ENCODE results near the gene CLNK. TPM values are rescaled to one million over a fixed set of nuclear protein-coding genes. Genes with fewer than 3 reads are reported as not detected.

The CLNK gene
- total RNA-seq, 1 experiment from 2014 or later, result not detected

DNA sequence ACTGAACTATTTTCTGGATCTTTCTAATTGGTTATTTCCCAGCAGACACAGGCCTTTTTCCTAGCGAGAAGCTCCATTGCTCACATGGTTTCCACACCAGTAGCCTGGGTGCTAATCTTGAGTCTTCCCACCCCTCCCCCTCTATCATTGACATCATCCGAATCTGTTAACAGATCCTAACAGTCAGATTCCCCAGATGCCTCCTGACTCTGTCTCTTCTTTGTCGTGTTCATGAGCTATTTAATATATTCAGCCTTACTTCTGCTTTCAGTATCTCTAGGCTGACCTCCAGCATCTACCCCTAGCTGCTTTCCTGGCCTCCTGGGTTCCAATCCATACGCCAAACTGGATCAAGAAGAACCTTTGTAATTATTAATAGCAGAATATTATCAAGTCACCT lies 85.0 kb downstream of the CLNK start:
- no peak overlapping the region for H3K9ac ChIP-seq (ENCODE audit: low read length)
- H3K9me2 ChIP-seq (replicated peaks; ENCODE audit: insufficient read depth, low read length), result no peaks in the 10 kb centered on the region
- H3K27me3 ChIP-seq (ENCODE audit: low read length), result no peaks in the 10 kb centered on the region
- DNase-seq, result no peak
- no peak overlapping the region for H3K4me2 ChIP-seq (ENCODE audit: low read depth, low read length, poor library complexity, severe bottlenecking)
- no peaks in the 10 kb centered on the region for H3K9me3 ChIP-seq (ENCODE audit: low read length)
- no peak overlapping the region for H2AFZ ChIP-seq (ENCODE audit: low read length)
- no peaks in the 10 kb centered on the region for H4K20me1 ChIP-seq (ENCODE audit: insufficient read depth, low read depth, low read length)
- H3K36me3 ChIP-seq (ENCODE audit: insufficient read depth, low read length), result no peaks in the 10 kb centered on the region
- H3K27ac ChIP-seq (ENCODE audit: low read length), result no peak overlapping the region
- H3K79me2 ChIP-seq (ENCODE audit: low read length), result no peaks in the 10 kb centered on the region
- no peak overlapping the region for H3K4me3 ChIP-seq (ENCODE audit: low read length)
- no peaks in the 10 kb centered on the region for H3K4me1 ChIP-seq (ENCODE audit: low read length)

DNA sequence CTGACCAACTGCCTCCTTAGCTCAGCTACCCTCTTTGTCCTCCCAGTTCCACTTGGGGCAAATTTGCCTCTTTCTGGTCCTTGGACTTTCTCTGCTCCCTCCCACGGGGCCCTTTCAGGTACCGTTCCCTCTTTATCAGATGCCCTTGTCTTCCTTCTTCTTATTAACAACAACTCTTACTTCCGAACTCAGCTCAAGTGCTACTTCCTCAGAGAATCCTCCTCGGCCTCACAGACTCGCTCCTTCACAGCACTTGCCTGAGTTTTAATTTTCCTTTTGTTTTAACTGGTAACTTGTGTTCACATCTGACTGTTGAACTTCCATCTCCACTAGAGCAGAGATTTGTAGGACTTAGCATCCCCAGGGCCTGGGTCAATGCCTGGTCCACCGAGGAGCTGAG lies 85.7 kb downstream of the CLNK start:
- Histone ChIP-seq H3K27me3 (ENCODE audit: low read length) (no peaks in the 10 kb centered on the region), H2AFZ (ENCODE audit: low read length) (no peak overlapping the region), H3K36me3 (ENCODE audit: insufficient read depth, low read length) (no peaks in the 10 kb centered on the region), H3K9me3 (ENCODE audit: low read length) (no peaks in the 10 kb centered on the region), H3K9ac (ENCODE audit: low read length) (no peak overlapping the region), H3K4me2 (ENCODE audit: low read depth, low read length, poor library complexity, severe bottlenecking) (no peak overlapping the region), H3K79me2 (ENCODE audit: low read length) (no peaks in the 10 kb centered on the region), H3K9me2 (replicated peaks; ENCODE audit: insufficient read depth, low read length) (no peaks in the 10 kb centered on the region), H4K20me1 (ENCODE audit: insufficient read depth, low read depth, low read length) (no peaks in the 10 kb centered on the region), H3K4me3 (ENCODE audit: low read length) (no peak overlapping the region), H3K27ac (ENCODE audit: low read length) (no peak overlapping the region), H3K4me1 (ENCODE audit: low read length) (no peaks in the 10 kb centered on the region)
- DNase-seq, result no peak

DNA sequence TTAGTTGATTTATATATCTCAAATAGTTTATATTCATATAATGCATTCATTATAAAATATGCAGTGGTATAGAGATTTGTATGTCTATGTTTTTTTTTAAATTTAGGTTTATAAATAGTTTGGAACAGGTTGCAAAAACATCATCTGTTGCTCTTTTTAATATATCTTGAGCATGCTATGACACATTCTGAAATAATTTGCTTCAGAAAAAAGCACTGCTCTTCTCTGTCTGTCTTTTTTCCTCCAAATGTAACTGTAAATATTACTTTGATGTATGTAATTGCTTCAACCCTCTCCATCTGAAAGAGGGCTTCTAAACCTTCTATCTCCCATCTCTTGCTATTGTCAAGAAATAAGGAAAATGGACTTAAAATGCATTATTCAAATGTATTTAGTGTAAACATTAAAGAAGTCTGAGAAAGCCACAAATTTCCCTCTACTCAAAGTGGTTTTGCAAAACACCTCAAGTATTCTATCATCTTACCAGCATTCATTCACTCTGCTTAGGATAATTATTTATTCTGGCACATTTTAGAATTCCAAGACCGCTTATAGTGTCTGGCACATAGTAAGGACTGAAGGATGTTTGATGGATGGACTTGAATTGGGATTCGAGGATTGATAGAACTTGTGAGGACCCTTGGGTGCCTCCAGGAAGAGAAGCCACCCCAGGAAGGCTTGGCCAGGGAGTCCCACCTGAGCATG lies 87.8 kb downstream of the CLNK start:
- Histone ChIP-seq H3K79me2 (ENCODE audit: low read length) (no peaks in the 10 kb centered on the region), H3K4me2 (ENCODE audit: low read depth, low read length, poor library complexity, severe bottlenecking) (no peak overlapping the region), H3K4me1 (ENCODE audit: low read length) (no peaks in the 10 kb centered on the region), H2AFZ (ENCODE audit: low read length) (no peak overlapping the region), H3K9ac (ENCODE audit: low read length) (no peak overlapping the region), H3K9me3 (ENCODE audit: low read length) (no peaks in the 10 kb centered on the region), H3K27ac (ENCODE audit: low read length) (no peak overlapping the region), H3K4me3 (ENCODE audit: low read length) (no peak overlapping the region), H3K27me3 (ENCODE audit: low read length) (no peaks in the 10 kb centered on the region), H3K9me2 (replicated peaks; ENCODE audit: insufficient read depth, low read length) (no peaks in the 10 kb centered on the region), H4K20me1 (ENCODE audit: insufficient read depth, low read depth, low read length) (no peaks in the 10 kb centered on the region), H3K36me3 (ENCODE audit: insufficient read depth, low read length) (no peaks in the 10 kb centered on the region)
- DNase-seq, result no peak

DNA sequence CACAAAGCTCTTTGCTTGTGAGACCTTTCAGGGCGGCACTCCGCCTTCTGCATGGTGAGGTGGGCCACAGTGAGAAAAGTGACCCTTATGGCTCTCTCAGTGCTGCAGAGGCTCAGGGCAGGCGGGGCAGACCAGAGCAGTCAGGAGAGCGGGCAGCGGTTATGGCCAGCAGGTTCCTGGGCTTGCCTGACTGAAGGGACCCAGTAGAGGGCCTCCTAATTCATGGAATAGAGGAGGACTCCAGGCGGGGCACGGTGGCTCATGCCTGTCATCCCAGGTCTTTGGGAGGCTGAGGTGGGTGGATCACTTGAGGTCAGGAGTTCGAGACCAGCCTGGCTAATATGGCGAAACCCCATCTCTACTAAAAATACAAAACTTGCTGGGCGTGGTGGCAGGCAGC lies 91.4 kb downstream of the CLNK start:
- Histone ChIP-seq H3K4me1 (ENCODE audit: low read length) (no peaks in the 10 kb centered on the region), H3K9me3 (ENCODE audit: low read length) (no peaks in the 10 kb centered on the region), H4K20me1 (ENCODE audit: insufficient read depth, low read depth, low read length) (no peaks in the 10 kb centered on the region), H3K27me3 (ENCODE audit: low read length) (no peaks in the 10 kb centered on the region), H3K27ac (ENCODE audit: low read length) (no peak overlapping the region), H3K4me2 (ENCODE audit: low read depth, low read length, poor library complexity, severe bottlenecking) (no peak overlapping the region), H3K36me3 (ENCODE audit: insufficient read depth, low read length) (no peaks in the 10 kb centered on the region), H3K79me2 (ENCODE audit: low read length) (no peaks in the 10 kb centered on the region), H3K9ac (ENCODE audit: low read length) (no peak overlapping the region), H3K9me2 (replicated peaks; ENCODE audit: insufficient read depth, low read length) (no peaks in the 10 kb centered on the region), H3K4me3 (ENCODE audit: low read length) (no peak overlapping the region), H2AFZ (ENCODE audit: low read length) (no peak overlapping the region)
- no peak for DNase-seq

DNA sequence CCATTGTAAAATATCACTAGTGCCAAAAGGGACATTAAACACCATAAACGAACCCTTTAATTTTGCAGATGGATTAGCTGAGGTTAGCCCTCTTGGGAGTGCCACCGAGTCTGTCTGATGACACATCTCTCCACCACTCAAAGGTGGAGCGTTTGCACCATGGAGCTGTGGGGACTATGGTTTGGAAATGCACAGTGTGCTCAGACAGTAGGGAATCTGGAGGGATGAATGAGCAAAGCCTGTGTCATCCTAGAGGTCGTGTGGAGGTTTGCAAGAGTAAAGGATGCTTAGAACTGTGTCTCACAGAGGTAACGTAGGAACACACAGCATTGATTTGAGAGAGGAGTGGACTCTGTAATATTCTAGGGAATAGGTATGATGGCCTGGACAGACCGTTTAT lies 93.7 kb downstream of the CLNK start:
- no peaks in the 10 kb centered on the region for H3K27me3 ChIP-seq (ENCODE audit: low read length)
- no peak overlapping the region for H3K4me2 ChIP-seq (ENCODE audit: low read depth, low read length, poor library complexity, severe bottlenecking)
- no peak for DNase-seq
- no peak overlapping the region for H3K27ac ChIP-seq (ENCODE audit: low read length)
- no peaks in the 10 kb centered on the region for H3K9me3 ChIP-seq (ENCODE audit: low read length)
- no peak overlapping the region for H2AFZ ChIP-seq (ENCODE audit: low read length)
- no peak overlapping the region for H3K4me3 ChIP-seq (ENCODE audit: low read length)
- no peaks in the 10 kb centered on the region for H3K4me1 ChIP-seq (ENCODE audit: low read length)
- H3K9me2 ChIP-seq (replicated peaks; ENCODE audit: insufficient read depth, low read length), result no peaks in the 10 kb centered on the region
- no peak overlapping the region for H3K9ac ChIP-seq (ENCODE audit: low read length)
- H3K79me2 ChIP-seq (ENCODE audit: low read length), result no peaks in the 10 kb centered on the region
- H3K36me3 ChIP-seq (ENCODE audit: insufficient read depth, low read length), result no peaks in the 10 kb centered on the region
- H4K20me1 ChIP-seq (ENCODE audit: insufficient read depth, low read depth, low read length), result no peaks in the 10 kb centered on the region

DNA sequence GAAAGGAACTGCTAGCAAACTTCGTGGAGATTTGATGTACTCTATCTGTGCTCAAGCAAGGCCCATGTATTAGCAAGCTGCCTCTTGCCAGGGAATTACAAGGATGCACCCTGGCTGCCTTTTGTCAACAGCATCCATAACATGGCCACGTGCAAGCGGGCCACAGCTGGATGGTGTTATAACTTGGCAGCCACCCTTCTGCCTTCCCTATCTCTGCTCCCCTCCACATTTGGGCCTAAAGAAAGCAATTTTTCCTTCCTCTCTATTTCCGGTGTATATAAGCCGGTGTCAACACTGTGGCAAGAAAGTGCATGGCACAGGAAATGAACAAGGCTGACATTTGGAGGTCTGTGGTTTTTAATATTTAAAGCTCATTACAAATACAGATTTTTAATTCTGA lies 94.8 kb downstream of the CLNK start:
- no peak overlapping the region for H2AFZ ChIP-seq (ENCODE audit: low read length)
- H3K27me3 ChIP-seq (ENCODE audit: low read length), result no peaks in the 10 kb centered on the region
- H3K4me2 ChIP-seq (ENCODE audit: low read depth, low read length, poor library complexity, severe bottlenecking), result no peak overlapping the region
- H3K4me3 ChIP-seq (ENCODE audit: low read length), result no peak overlapping the region
- H3K79me2 ChIP-seq (ENCODE audit: low read length), result no peaks in the 10 kb centered on the region
- H3K9ac ChIP-seq (ENCODE audit: low read length), result no peak overlapping the region
- no peaks in the 10 kb centered on the region for H3K9me3 ChIP-seq (ENCODE audit: low read length)
- no peak for DNase-seq
- no peaks in the 10 kb centered on the region for H3K4me1 ChIP-seq (ENCODE audit: low read length)
- no peak overlapping the region for H3K27ac ChIP-seq (ENCODE audit: low read length)
- H3K36me3 ChIP-seq (ENCODE audit: insufficient read depth, low read length), result no peaks in the 10 kb centered on the region
- H4K20me1 ChIP-seq (ENCODE audit: insufficient read depth, low read depth, low read length), result no peaks in the 10 kb centered on the region
- no peaks in the 10 kb centered on the region for H3K9me2 ChIP-seq (replicated peaks; ENCODE audit: insufficient read depth, low read length)

DNA sequence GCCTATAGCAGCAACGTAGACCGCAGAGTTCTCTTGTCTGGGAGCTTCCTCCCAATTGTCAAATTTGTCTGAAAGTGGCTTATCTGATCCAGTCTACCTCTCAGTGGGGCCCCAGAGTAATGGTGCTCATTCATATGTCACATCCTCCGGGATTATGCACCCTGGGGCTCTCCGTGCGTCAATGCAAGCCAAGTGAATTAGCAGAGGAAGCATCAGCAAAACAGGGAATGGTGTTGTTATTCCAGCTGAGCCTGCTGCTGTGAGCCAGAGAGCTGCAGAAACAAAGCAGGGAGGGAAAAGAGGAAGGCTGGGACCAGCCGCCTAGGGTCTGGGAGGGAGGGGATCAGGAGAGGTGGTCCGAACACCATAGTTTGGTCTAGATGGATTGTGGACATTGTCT lies 95.2 kb downstream of the CLNK start:
- Histone ChIP-seq H2AFZ (ENCODE audit: low read length) (no peak overlapping the region), H3K27me3 (ENCODE audit: low read length) (no peaks in the 10 kb centered on the region), H3K79me2 (ENCODE audit: low read length) (no peaks in the 10 kb centered on the region), H3K4me2 (ENCODE audit: low read depth, low read length, poor library complexity, severe bottlenecking) (no peak overlapping the region), H3K4me1 (ENCODE audit: low read length) (no peaks in the 10 kb centered on the region), H3K36me3 (ENCODE audit: insufficient read depth, low read length) (no peaks in the 10 kb centered on the region), H4K20me1 (ENCODE audit: insufficient read depth, low read depth, low read length) (no peaks in the 10 kb centered on the region), H3K9me3 (ENCODE audit: low read length) (no peaks in the 10 kb centered on the region), H3K27ac (ENCODE audit: low read length) (no peak overlapping the region), H3K9me2 (replicated peaks; ENCODE audit: insufficient read depth, low read length) (no peaks in the 10 kb centered on the region), H3K4me3 (ENCODE audit: low read length) (no peak overlapping the region), H3K9ac (ENCODE audit: low read length) (no peak overlapping the region)
- no peak for DNase-seq

DNA sequence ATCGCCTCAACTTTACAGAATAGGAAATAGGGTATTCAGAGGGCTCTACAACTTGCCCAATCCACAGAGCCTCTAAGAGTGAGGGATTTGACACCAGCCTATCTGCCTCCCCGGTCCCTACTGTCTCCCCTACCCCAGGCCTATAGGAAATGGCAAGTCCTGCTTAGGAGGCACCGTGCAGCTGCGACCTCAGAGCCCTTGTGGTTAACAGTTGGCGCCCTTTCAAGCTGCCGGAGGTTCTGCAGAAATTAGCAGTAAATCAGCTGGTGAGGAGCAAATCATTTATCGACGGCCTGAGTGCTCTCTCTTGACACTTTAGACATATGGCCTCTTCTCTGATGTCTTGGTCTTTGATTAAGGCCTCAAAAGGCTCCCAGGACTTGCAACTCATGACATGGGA lies 96.9 kb downstream of the CLNK start:
- H3K4me1 ChIP-seq (ENCODE audit: low read length), result no peaks in the 10 kb centered on the region
- no peak overlapping the region for H3K9ac ChIP-seq (ENCODE audit: low read length)
- H3K9me2 ChIP-seq (replicated peaks; ENCODE audit: insufficient read depth, low read length), result no peaks in the 10 kb centered on the region
- no peak overlapping the region for H2AFZ ChIP-seq (ENCODE audit: low read length)
- no peak overlapping the region for H3K27ac ChIP-seq (ENCODE audit: low read length)
- H3K4me2 ChIP-seq (ENCODE audit: low read depth, low read length, poor library complexity, severe bottlenecking), result no peak overlapping the region
- no peaks in the 10 kb centered on the region for H3K9me3 ChIP-seq (ENCODE audit: low read length)
- no peak for DNase-seq
- no peaks in the 10 kb centered on the region for H3K36me3 ChIP-seq (ENCODE audit: insufficient read depth, low read length)
- H3K4me3 ChIP-seq (ENCODE audit: low read length), result no peak overlapping the region
- H3K27me3 ChIP-seq (ENCODE audit: low read length), result no peaks in the 10 kb centered on the region
- H3K79me2 ChIP-seq (ENCODE audit: low read length), result no peaks in the 10 kb centered on the region
- H4K20me1 ChIP-seq (ENCODE audit: insufficient read depth, low read depth, low read length), result no peaks in the 10 kb centered on the region

DNA sequence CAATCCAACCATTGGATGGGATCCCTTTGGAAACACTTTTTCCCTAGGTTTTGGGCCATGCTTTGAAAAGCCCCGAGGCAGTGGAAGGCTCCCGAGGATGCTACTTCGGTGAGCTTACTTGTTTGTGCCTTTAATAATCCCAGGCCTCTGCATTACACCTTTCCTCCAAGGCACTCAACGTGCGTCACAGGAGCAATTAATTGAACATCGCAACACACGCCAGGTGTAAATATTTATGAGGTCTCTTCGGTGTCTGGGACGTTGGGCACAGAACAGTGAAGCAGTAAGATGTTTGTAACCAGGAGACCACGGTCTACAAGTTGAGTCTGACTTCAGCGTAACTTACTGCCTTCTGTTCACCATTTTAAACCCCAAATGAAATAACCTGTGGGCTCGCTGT lies 97.3 kb downstream of the CLNK start:
- no peaks in the 10 kb centered on the region for H3K27me3 ChIP-seq (ENCODE audit: low read length)
- H4K20me1 ChIP-seq (ENCODE audit: insufficient read depth, low read depth, low read length), result no peaks in the 10 kb centered on the region
- no peak for DNase-seq
- no peaks in the 10 kb centered on the region for H3K9me3 ChIP-seq (ENCODE audit: low read length)
- no peaks in the 10 kb centered on the region for H3K79me2 ChIP-seq (ENCODE audit: low read length)
- no peak overlapping the region for H3K4me2 ChIP-seq (ENCODE audit: low read depth, low read length, poor library complexity, severe bottlenecking)
- H3K4me1 ChIP-seq (ENCODE audit: low read length), result no peaks in the 10 kb centered on the region
- no peaks in the 10 kb centered on the region for H3K36me3 ChIP-seq (ENCODE audit: insufficient read depth, low read length)
- H3K27ac ChIP-seq (ENCODE audit: low read length), result no peak overlapping the region
- H3K9me2 ChIP-seq (replicated peaks; ENCODE audit: insufficient read depth, low read length), result no peaks in the 10 kb centered on the region
- H2AFZ ChIP-seq (ENCODE audit: low read length), result no peak overlapping the region
- H3K9ac ChIP-seq (ENCODE audit: low read length), result no peak overlapping the region
- H3K4me3 ChIP-seq (ENCODE audit: low read length), result no peak overlapping the region
